Vagina (tissue), 2 donors: ENCODE results near the gene CLDN22.

ENCODE experiments used
- CTCF ChIP-seq, 3 experiments: fragments of 450-650 bp in 2 of 3; fragments of 200-600 bp in 1 of 3; sonication (generic) in 1 of 3; IDR thresholded peaks; one replicate each; pipeline ENCODE4 v1.5.1; 2017 to 2019; ENCODE audit warnings: antibody characterized with exemption in 3 of 3, mild to moderate bottlenecking in 2 of 3, moderate library complexity in 2 of 3
- POLR2A ChIP-seq, 2 donors: fragments of 450-650 bp; IDR thresholded peaks; one replicate each; pipeline ENCODE4 v1.6.1; 2017; ENCODE audit warnings: antibody characterized with exemption in 2 of 2, mild to moderate bottlenecking in 2 of 2, moderate library complexity in 2 of 2
- POLR2AphosphoS5 ChIP-seq, 2 donors: sonication (generic); formaldehyde crosslinking; IDR thresholded peaks; one replicate each; pipeline ENCODE4 v1.9.0; 2017; ENCODE audit warnings: antibody characterized with exemption in 2 of 2, mild to moderate bottlenecking in 2 of 2, low read depth in 1 of 2; ENCODE audit not compliant: insufficient read depth in 1 of 2

- TF ChIP-seq CTCF (IDR thresholded peaks at IDR 0.05) (no peak), POLR2A (IDR thresholded peaks at IDR 0.05) (no peak), POLR2AphosphoS5 (IDR thresholded peaks at IDR 0.05; ENCODE audit: insufficient read depth in 1 of 2, low read depth in 1 of 2) (peak in 1 of 2 donors; percentile 10)
These were observed 15.4 kb upstream of the CLDN22 start for GRCh38 chr4:183335369-183335940.
